HG02588 (cell line): ENCODE results near the gene PIK3CG.
"Not testable (repeated sequence)": the region's sequence is repeated elsewhere in the genome, so short reads cannot be mapped to it uniquely, and the experiment has no call there.

Experiments
- ATAC-seq: cut with Tn5 transposase; IDR thresholded peaks from one replicate; pipeline ENCODE4 v1.9.1; 2021; ENCODE audit warnings: mild to moderate bottlenecking, moderate library complexity; ENCODE audit not compliant: unreplicated experiment

Gene PIK3CG

DNA sequence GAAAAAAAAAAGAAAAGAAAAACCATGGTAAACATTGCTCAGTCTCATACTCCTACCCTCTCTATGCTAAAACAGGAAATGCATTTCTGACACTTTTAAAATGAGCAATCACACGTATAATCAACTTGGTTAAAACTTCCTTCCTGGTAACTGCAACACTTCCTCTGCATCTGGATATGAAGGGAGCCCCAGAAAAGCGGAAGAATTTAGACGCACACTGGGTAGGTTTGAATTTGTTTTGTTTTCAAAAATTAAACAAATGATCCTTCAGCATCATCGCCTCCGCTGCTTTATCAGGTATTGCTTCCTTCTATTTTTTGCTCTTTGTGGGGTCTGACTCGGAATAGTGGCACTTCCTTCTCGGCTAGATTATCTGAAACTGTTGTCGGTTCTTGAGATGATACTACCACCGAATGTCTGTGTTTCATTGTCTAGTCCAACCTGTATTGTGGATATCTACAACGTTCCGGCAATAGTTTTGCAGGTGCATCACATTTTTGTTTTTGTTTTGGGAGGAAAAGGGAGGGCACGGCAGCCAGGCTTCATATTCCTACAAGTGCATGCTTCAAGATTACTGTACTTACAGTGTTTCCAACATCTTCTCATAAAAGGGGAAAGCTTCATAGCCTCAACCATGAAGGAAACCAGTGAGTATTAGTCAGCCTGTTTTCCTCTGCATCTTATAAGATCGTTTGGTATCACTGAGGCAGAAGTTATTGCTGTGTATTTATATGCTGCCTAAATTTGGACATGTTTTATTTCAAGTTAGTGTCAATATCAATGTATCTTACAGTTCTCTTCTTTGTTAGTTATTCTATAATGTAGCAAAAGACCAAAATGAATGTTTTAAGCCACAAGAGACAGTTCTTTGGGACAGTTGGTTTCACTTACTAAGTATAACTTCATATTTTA is at the start of gene PIK3CG:
TSS of gene PIK3CG (plus strand) at position 153 of the 912 bp plus-strand sequence. CDS start 2,280 bp downstream, outside the sequence.
- peak; percentile 63 for ATAC-seq

DNA sequence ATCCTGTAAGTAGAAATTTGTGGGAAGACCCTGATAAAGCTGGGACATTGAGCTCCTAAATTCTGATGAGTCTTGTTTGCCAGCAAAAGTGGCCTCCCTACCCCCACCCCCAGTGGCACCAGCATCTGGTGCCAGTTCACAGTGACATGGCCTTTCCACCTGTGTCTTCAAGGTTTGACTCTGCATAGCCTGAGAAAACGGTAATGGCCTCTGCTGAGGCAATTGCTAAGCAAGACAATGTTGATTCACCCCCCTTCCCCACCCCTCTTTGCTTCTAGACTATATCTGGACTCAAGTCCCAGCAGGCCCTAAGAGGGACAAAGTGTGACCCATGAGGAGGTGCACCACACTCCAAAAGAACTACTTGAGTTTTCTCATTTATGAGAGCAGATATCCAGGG is 48.0 kb upstream of the PIK3CG start:
- ATAC-seq: no peak

DNA sequence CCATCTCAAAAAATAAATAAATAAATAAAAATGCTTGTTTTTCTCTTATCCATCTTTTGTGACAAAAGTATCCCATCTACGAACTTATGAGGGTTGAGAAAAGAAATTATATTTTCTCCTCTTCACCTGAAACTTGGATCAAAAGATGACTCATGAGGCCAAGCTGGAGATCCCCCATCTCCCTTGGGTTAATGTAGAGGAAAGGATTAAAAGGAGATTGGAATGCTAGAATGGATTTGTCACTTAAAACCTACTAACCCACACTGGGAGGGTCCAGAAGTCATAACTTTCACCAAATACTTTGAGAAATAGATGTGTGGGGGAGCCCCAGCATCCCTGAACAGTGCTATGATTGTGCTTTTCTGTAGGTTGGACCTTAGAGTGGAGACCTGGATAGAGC is 46.3 kb upstream of the PIK3CG start:
- ATAC-seq: no peak

GRCh38 chr7:106819546-106819945 is 45.5 kb upstream of the PIK3CG start:
- no peak for ATAC-seq

DNA sequence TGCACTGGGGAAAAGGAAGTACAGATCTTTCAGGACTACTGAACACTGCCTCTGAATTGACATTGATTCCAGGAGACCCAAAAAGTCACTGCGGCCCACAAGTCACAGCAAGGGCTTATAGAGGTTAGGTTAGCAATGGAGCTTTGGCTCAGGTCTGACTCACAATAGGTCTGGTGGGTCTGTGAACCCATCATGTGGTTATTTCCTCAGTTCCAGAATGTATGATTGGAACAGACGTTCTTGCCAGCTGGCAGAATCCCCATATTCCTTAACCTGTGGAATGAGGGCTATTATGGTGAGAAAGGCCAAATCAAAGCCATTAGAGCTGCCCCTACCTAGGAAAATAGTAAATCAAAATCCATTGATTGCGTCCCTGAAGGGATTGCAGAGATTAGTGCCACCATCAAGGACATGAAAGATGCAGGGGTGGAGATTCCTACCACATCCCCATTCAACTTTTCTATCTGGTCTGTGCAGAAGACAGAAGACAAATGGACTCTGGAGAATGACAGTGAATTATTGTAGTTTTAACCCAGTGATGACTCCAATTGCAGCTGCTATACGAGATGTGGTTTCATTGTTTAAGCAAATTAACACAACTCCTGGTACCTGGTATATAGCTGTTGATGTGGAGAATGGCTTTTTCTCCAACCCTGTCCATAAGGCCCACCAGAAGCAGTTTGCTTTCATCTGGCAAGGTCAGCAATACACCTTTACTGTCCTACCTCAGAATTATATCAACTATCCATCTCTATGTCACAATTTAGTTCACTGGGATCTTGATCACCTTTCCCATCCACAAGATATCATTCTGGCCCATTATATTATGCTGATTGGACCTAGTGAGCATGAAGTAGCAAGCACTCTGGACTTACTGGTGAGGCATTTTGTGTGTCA is 44.5 kb upstream of the PIK3CG start:
- ATAC-seq: no peak

GRCh38 chr7:106823631-106824030 is 41.5 kb upstream of the PIK3CG start:
- ATAC-seq: no peak

GRCh38 chr7:106824458-106824857 is 40.6 kb upstream of the PIK3CG start:
- ATAC-seq: no peak

GRCh38 chr7:106827626-106828025 is 37.5 kb upstream of the PIK3CG start:
- ATAC-seq: no peak

DNA sequence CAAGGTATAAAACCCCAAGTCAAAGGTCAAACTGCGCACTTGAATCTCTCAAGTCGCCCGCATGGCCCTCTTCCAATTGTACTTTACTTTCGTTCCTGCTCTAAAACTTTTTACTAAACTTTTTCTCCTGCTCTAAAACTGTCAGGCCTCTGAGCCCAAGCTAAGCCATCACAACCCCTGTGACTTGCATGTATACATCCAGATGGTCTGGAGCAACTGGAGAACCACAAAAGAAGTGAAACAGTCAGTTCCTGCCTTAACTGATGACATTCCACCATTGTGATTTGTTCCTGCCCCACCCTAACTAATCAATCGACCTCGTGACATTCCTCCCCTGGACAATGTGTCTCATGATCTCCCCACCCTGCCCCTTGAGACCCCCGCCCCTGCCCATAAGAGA is 35.6 kb upstream of the PIK3CG start:
- no peak for ATAC-seq

- not testable (repeated sequence) for ATAC-seq
Observed at GRCh38 chr7:106830896-106831295, 34.2 kb upstream of the PIK3CG start.

DNA sequence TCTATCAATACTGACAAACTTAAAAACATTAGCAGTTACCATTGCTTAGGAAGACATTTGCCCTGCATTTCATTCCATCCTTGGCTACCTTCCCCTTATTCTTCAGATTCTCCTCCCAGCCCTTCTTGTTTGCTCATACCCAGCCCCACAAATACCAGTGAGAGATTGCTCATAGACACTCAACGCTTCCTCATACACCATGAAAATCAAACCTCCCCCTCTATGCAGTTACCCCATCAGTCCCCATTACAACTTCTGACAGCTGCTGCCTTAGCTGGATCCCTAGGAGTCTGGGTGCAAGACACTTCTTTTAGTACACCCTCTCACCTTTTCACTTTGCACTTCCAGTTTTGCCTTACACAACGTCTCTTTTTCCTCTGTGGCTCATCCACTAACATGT is 28.3 kb upstream of the PIK3CG start:
- ATAC-seq: no peak

GRCh38 chr7:106839511-106839910 is 25.6 kb upstream of the PIK3CG start:
- no peak for ATAC-seq

DNA sequence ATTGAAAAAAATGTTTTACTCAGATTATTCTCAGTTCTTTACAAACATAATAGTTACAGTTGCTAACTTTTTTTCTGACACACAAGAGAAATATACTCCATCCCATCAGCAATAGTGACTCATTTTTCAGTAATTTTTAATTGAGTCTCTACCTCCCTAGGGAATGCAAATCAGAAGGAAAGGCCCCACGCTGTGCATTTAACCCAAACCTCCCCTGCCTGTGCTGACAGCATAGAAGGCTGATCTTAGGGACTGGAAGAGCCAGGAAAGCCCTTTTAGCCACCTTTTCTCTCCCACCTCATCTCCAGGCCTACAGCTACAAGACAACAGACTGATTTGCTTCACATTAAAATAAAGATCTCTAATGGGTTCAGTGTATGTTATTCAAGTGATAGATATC is 24.7 kb upstream of the PIK3CG start:
- no peak for ATAC-seq

DNA sequence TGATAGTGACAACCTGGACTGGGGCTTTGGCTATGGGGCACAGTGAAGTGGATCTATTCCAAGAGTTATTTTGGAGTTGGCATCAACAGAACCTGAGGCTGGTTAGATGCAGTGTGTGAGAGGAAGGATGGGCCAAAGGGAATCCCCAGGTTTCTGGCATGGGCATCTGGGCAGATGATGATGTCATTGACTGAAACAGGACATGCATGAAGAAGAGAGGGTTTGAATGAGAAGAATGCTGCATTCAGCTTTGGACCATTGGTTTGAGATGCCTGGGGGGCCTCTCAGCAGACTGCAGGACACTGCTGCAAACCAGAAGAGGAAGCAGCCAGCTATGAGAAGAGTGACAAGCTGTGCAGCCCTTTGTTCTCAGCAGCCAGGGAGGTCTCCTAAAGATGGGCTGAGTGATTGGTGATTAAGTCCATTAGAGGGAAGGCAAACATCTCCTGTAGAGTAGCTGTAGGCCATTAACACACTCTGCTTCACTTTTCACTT is 23.1 kb upstream of the PIK3CG start:
- ATAC-seq: no peak

GRCh38 chr7:106844279-106844997 is 20.6 kb upstream of the PIK3CG start:
- ATAC-seq: no peak

DNA sequence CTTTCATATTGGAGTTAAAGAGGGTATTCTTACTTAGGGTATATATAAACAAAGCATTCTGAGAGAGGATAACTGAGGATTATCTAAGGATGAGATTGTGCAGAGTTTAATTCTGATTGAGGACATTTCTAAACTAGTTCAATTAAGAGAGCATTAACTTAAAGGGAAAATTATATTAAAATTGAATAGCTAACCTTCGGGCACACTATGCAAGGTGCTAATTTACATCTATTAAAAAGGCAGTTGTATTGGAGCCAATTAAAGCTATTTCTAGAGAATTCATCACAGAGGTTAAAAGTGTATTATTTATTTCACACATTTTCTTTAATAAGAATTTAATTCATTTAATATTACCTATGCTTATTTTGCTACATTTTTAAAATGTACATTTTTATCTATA is 17.0 kb upstream of the PIK3CG start:
- ATAC-seq: no peak

- ATAC-seq: no peak
Observed at GRCh38 chr7:106848851-106849442, 16.1 kb upstream of the PIK3CG start.

DNA sequence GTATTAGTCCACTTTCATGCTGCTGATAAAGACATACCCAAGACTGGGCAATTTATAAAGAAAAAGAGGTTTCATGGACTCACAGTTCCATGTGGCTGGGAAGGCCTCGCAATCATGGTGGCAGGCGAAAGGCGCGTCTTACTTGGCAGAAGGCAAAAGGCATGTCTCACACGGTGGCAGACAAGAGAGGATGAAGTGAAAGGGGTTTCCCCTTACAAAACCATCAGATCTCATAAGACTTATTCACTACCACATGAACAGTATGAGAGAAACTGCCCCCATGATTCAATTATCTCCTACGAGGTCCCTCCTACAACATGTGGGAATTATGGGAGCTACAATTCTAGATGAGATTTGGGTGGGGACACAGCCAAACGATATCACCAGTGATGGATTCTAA is 13.4 kb upstream of the PIK3CG start:
- not testable (repeated sequence) for ATAC-seq

GRCh38 chr7:106853250-106853908 is 11.7 kb upstream of the PIK3CG start:
- ATAC-seq: no peak

DNA sequence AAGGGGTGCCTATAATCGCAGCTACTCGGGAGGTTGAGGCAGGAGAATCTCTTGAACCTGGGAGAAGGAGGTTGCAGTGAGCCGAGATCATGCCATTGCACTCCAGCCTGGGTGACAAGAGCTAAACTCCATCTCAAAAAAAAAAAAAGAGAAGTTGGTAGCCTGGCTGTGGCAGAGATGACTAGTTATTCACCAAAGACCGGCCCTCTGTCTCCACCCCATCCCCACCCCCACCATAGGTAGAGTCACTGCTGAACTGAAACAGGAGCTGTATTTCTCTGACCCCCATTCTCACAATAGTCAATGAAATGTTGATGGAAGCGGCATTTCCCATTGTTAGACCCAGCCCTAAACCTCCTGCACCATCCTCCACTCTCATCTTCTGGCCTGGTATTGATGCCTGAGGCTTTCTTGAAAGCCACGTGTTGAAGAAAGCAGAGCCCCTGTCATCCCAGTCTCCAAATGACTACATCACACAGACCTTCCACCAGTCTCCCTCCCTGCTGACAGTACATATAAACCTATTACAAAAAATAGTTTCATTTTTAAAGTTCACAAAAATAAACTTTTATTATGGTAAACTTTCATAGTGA is 9.4 kb upstream of the PIK3CG start:
- no peak for ATAC-seq
